ELF-1 (cell line): Measurements from ENCODE around the gene ATP10B.

ENCODE experiments used
- DNase-seq: peaks from one replicate; pipeline ENCODE4 v3.0.0-alpha.2; 2016; ENCODE audit warnings: low read depth, low spot score

The ATP10B gene, protein sequence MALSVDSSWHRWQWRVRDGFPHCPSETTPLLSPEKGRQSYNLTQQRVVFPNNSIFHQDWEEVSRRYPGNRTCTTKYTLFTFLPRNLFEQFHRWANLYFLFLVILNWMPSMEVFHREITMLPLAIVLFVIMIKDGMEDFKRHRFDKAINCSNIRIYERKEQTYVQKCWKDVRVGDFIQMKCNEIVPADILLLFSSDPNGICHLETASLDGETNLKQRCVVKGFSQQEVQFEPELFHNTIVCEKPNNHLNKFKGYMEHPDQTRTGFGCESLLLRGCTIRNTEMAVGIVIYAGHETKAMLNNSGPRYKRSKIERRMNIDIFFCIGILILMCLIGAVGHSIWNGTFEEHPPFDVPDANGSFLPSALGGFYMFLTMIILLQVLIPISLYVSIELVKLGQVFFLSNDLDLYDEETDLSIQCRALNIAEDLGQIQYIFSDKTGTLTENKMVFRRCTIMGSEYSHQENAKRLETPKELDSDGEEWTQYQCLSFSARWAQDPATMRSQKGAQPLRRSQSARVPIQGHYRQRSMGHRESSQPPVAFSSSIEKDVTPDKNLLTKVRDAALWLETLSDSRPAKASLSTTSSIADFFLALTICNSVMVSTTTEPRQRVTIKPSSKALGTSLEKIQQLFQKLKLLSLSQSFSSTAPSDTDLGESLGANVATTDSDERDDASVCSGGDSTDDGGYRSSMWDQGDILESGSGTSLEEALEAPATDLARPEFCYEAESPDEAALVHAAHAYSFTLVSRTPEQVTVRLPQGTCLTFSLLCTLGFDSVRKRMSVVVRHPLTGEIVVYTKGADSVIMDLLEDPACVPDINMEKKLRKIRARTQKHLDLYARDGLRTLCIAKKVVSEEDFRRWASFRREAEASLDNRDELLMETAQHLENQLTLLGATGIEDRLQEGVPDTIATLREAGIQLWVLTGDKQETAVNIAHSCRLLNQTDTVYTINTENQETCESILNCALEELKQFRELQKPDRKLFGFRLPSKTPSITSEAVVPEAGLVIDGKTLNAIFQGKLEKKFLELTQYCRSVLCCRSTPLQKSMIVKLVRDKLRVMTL (N-terminal part only)

GRCh38 chr5:160852049-160852448, at the start of gene ATP10B:
Gene ATP10B (minus strand): TSS chr5:160852211. CDS start chr5:160688074, 164,137 bp downstream.
- no peak for DNase-seq

DNA sequence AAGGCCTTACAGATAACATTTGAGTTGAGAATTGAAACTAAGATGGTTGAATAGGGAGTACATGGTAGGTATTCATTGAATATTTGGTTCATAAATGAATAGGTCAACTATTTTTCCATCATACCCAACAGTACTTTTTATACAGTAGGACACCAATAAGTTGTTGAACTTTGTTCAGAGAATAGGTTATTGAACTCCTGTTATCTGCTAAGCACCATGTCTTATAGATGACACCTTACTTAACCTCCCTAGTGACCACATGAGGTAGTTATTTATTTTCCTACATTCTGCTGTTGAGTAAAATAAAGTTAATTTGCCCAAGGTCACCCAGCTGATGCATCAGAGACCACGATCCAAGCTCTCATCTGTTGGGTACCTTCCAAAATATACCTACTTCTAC, 49.6 kb upstream of the ATP10B start:
- no peak for DNase-seq

DNA sequence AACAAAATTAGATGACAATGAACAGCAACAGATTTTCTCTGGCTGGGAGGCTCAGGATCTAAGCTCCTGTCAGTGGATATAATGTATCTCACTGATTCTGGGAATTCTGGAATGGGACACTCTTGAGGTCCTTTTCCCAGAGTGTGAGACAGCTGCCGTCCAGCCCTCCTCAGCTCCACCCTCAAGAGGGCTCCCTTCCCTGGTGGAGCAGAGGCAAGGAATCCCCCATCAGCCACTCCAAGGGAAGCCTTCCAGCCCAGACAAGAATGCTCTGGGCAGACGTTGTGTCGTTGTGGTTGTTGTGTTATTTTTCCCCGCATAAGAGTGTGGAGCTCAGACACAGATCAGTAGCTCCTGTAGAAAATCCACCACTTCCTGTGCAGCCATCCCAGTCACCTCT, 47.7 kb upstream of the ATP10B start:
- DNase-seq, result peak; percentile 50

DNA sequence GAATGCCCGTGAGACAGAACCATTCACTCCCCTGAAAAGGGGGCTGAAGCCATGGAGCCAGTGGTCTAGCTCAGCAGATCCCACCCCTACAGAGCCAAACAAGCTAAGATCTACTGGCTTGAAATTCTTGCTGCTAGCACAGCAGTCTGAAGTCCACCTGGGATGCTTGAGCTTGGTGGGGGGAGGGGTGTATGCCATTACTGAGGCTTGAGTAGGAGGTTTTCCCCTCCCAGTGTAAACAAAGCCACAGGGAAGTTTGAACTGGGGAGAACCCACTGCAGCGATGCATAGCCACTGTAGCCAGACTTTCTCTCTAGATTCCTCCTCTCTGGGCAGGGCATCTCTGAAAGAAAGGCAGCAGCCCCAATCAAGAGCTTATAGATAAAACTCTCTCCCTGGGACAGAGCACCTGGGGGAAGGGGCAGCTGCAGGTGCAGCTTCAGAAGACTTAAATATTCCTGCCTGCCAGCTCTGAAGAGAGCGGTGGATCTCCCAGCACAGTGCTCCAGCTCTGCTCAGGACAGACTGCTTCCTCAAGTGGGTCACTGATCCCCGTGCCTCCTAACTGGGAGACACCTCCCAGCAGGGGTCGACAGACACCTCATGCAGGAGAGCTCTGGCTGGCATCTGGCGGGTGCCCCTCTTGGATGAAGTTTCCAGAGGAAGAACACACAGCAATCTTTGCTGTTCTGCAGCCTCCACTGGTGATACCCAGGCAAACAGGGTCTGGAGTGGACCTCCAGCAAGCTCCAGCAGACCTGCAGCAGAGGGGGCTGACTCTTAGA, 41.4 kb upstream of the ATP10B start:
- DNase-seq, result peak; percentile 44

DNA sequence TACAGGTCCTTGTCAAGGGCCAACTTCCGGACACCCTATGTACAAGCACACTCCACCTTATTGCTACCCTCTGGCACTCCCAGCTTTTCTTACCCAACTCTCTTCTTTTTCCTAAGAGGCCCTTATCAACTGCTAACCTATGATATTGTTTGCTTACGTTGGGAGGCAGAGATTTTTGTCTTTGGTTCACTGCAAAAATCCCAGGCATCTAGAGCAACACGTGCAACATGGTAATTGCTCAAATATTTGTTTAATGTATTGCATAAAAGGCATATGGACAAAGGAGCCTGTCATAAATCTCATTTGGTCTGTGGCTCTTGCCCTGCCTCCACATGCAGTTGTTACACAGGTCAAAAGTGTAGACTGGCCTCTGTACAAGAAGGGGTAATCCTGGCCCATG, 35.8 kb upstream of the ATP10B start:
- DNase-seq, result no peak

DNA sequence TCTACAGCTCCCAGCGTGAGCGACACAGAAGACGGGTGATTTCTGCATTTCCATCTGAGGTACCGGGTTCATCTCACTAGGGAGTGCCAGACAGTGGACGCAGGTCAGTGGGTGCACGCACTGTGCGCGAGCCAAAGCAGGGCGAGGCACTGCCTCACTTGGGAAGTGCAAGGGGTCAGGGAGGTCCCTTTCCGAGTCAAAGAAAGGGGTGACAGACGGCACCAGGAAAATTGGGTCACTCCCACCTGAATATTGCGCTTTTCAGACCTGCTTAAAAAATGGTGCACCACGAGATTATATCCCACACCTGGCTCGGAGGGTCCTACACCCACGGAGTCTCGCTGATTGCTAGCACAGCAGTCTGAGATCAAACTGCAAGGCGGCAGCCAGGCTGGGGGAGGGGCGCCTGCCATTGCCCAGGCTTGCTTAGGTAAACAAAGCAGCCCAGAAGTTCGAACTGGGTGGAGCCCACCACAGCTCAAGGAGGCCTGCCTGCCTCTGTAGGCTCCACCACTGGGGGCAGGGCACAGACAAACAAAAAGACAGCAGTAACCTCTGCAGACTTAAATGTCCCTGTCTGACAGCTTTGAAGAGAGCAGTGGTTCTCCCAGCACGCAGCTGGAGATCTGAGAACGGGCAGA, 21.7 kb upstream of the ATP10B start:
- DNase-seq, result peak; percentile 26

GRCh38 chr5:160869989-160870521, 18.0 kb upstream of the ATP10B start:
- no peak for DNase-seq

GRCh38 chr5:160867976-160868375, 16.0 kb upstream of the ATP10B start:
- DNase-seq, result no peak

DNA sequence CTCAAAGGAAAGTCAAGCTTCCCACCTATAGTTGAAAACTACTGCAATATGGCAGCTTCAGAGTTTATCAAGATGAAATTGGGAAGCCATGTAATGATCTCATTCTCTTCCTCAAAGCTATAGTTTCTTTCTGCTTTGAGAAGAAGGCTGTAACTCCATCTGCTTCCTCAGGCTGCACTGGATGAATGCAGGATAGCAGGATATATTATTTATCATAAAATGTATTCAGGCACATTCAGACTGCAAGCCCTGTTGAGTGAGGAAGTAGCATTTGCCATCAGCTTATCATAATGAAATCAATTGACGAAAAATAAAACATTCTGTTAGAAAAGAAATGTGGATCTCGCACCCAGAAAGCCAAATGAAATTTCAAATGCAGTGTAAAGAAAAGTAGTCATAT, 560 bp downstream of the ATP10B start:
- no peak for DNase-seq

DNA sequence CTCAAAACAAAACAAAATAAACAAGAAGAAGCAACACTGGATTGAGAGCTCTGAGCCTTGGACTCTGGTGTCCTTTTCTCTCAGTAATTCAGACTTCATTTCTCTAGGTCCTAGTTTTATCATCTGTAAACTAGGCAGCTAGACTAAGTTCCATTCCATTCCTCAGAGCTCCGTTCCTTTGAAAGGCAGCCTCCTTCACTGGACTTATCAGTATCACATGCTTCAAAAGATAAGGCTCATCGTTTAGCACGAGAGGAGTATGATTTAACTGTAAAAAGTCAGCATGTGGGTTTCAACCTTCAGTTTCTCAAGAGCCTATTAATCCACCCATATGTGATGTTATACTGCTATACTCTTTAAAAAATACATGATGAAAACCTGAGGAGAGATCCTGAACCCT, 1.6 kb downstream of the ATP10B start:
- DNase-seq, result no peak

DNA sequence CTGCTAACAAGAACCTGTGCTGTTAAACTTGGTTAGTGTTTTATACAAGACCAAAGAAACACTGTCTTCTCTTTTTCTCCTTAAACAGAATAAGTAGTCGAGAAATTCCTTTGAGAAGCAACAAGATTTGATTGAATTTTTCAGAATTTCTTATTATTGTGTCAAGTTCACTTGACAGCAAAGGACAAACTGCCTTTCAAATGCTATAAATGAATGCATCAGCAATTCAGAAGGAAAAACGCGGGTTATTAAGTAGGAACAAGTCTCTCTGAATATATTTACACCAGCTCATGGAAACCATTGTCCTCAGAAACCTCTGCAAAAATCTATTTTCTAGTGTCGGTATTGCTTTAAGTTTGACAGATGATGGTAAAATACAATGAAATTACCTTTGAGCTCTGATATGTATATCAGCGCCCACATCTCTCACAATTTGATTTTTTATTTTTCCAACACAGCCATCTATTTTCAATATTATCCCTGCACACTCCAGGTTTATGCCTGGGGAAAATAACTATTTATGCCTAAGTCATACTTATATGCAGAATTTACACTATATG, 4.4 kb downstream of the ATP10B start:
- DNase-seq, result no peak

GRCh38 chr5:160846642-160847041, 5.4 kb downstream of the ATP10B start:
- DNase-seq, result no peak

- DNase-seq, result no peak
Measured at GRCh38 chr5:160844177-160844576, 7.8 kb downstream of the ATP10B start.

- no peak for DNase-seq
Measured at GRCh38 chr5:160843240-160843639, 8.8 kb downstream of the ATP10B start.

- DNase-seq, result no peak
Measured at GRCh38 chr5:160837749-160838593, 14.0 kb downstream of the ATP10B start.

GRCh38 chr5:160837211-160837610, 14.8 kb downstream of the ATP10B start:
- DNase-seq, result no peak

DNA sequence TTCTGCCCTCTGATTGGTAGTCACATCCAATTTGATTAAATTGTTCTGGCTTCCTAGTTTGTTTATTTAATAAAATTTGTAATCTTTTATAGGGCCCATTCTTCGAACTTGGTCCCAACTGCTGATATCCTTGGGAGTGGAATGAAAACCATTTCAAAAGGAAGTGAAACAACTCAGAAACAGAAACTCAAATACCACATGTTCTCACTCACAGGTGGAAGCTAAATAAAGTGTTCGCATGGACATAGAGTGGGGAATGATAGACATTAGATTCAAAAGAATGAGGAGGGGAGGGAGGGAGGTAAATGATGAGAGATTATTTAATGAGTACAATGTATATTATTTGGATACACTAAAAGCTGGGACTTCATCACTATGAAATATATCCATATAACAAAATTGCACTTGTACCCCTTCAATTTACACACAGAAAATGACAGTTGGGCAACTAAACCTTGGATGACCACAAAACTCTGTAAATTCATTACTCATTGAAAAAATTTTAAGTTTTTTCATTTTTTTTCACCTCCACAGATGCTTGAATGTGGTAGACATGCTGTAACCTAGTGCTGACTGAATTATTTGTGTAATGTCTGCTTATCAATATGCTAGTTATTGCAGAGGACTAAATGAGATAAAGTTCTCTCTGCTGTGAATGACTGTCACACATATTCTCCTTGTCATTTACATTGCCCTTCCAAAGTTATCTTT, 16.0 kb downstream of the ATP10B start:
- no peak for DNase-seq

DNA sequence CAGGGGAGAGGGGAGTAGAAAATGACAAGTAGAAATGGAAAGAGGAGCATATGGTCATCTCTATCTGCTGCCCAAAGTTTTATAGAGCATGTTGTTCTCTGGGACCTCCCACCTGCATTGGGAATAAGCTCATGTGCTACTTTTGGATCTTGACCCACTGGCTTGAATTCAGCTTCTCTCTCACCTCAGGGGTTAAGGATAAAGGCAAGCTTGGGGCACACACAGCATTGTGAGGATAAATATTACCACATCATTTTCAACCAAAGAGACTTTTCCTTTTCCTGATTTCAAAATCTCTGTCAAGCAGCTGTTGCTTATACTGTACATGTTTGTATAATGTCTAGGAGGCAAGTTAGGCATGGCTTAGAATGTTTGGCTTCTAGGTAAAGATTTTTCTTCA, 16.6 kb downstream of the ATP10B start:
- no peak for DNase-seq

GRCh38 chr5:160833806-160834205, 18.2 kb downstream of the ATP10B start:
- DNase-seq, result no peak
